SK-N-SH (cell line): ENCODE data around the gene CD300LB. TPM values are rescaled to one million over a fixed set of nuclear protein-coding genes. Genes with fewer than 3 reads are reported as not detected.

Source experiments
- CTCF ChIA-PET: fragments of 300-600, 350-600 bp; formaldehyde crosslinking; extraction: SDS; loops from one replicate; lab custom pipeline; 2021; lab: Yijun Ruan, JAX
- POLR2A ChIA-PET: fragments of 350-600 bp; sonication (Branson Sonifier 250); formaldehyde crosslinking; extraction: SDS; loops from one replicate; lab custom pipeline; 2020; ENCODE audit warnings: antibody characterized with exemption, inconsistent platforms; lab: Yijun Ruan, JAX
- DNase-seq: peaks from one replicate; pipeline ENCODE4 v3.0.0; 2012
- H2AFZ ChIP-seq: fragments of 200-600 bp; sonication (generic); 2 replicates; pipeline ENCODE4 v1.8.1; 2016; ENCODE audit warnings: antibody characterized with exemption, mild to moderate bottlenecking, low read depth
- H3F3A ChIP-seq: fragments of 200-600 bp; sonication (generic); replicated peaks from 2 replicates; pipeline ENCODE3; 2016; ENCODE audit warnings: antibody characterized with exemption, mild to moderate bottlenecking; ENCODE audit not compliant: insufficient read depth
- H3K27ac ChIP-seq, 2 experiments: fragments of 200-500 bp in 1 of 2; fragments of 200-600 bp in 1 of 2; sonication (Bioruptor generic) in 1 of 2; sonication (generic), shearing (Covaris generic) in 1 of 2; 2 replicates each; pipeline versions ENCODE4 v1.5.1 to v1.6.1; 2014 to 2016; ENCODE audit warnings: low read depth in 2 of 2, inconsistent platforms in 1 of 2, low read length in 1 of 2, mild to moderate bottlenecking in 1 of 2, mixed read lengths in 1 of 2
- H3K27me3 ChIP-seq: fragments of 200-600 bp; sonication (generic), shearing (Covaris generic); 2 replicates; pipeline ENCODE4 v1.6.1; 2016; ENCODE audit warnings: mixed run types; ENCODE audit not compliant: insufficient read depth
- H3K36me3 ChIP-seq, 2 experiments: fragments of 200-500 bp in 1 of 2; fragments of 200-600 bp in 1 of 2; sonication (Bioruptor generic) in 1 of 2; sonication (generic) in 1 of 2; replicated peaks in 1 of 2; 2 replicates each; pipeline versions ENCODE3 to v1.5.1; 2014 to 2016; ENCODE audit warnings: low read length in 1 of 2, mild to moderate bottlenecking in 1 of 2; ENCODE audit not compliant: insufficient read depth in 2 of 2, control insufficient read depth in 1 of 2
- H3K4me1 ChIP-seq, 2 experiments: fragments of 200-500 bp in 1 of 2; fragments of 200-600 bp in 1 of 2; sonication (Bioruptor generic) in 1 of 2; sonication (generic), shearing (Covaris generic) in 1 of 2; 2 replicates each; pipeline versions ENCODE4 v1.5.1 to v1.6.1; 2014 to 2016; ENCODE audit warnings: low read depth in 1 of 2, low read length in 1 of 2, mixed run types in 1 of 2; ENCODE audit not compliant: insufficient read depth in 2 of 2, control insufficient read depth in 1 of 2
- H3K4me2 ChIP-seq: fragments of 200-600 bp; sonication (generic), shearing (Covaris generic); 2 replicates; pipeline ENCODE4 v1.6.1; 2017; ENCODE audit warnings: mixed run types
- H3K4me3 ChIP-seq, 2 experiments: fragments of 200-500 bp in 1 of 2; fragments of 200-600 bp in 1 of 2; sonication (Bioruptor generic) in 1 of 2; sonication (generic), shearing (Covaris generic) in 1 of 2; 2 replicates each; pipeline versions ENCODE4 v1.5.1 to v1.8.1; 2014 to 2016; ENCODE audit warnings: low read depth in 2 of 2, inconsistent platforms in 1 of 2, low read length in 1 of 2, mild to moderate bottlenecking in 1 of 2, mixed read lengths in 1 of 2, moderate library complexity in 1 of 2
- H3K79me2 ChIP-seq: fragments of 200-600 bp; sonication (generic); 2 replicates; pipeline ENCODE4 v1.8.1; 2017; ENCODE audit warnings: mild to moderate bottlenecking; ENCODE audit not compliant: insufficient read depth
- H3K9ac ChIP-seq: fragments of 200-600 bp; sonication (generic); 2 replicates; pipeline ENCODE4 v1.6.1; 2017; ENCODE audit warnings: mixed run types
- H3K9me2 ChIP-seq: fragments of 200-600 bp; sonication (generic); 2 replicates; pipeline ENCODE4 v1.6.1; 2017; ENCODE audit warnings: mixed run types
- H3K9me3 ChIP-seq: fragments of 200-600 bp; sonication (generic); 2 replicates; pipeline ENCODE4 v1.6.1; 2017; ENCODE audit warnings: mixed run types, mild to moderate bottlenecking, moderate library complexity
- H4K20me1 ChIP-seq: fragments of 200-600 bp; sonication (generic); 2 replicates; pipeline ENCODE4 v1.6.1; 2017; ENCODE audit warnings: mild to moderate bottlenecking, mixed run types; ENCODE audit not compliant: insufficient read depth
- CHD2 ChIP-seq: fragments of 150-350 bp; IDR thresholded peaks from 2 replicates; pipeline ENCODE4 v1.6.1; 2018; ENCODE audit warnings: low read length; ENCODE audit not compliant: partially characterized antibody
- EP300 ChIP-seq, 2 experiments: IDR thresholded peaks; 2 replicates each; pipeline versions ENCODE4 v1.4.0 to v1.6.1; 2012; ENCODE audit warnings: borderline replicate concordance in 1 of 2, low read depth in 1 of 2, low read length in 1 of 2
- FOXJ3 ChIP-seq: sonication (generic); formaldehyde crosslinking; IDR thresholded peaks from 2 replicates; pipeline ENCODE4 v1.5.1; 2020; ENCODE audit warnings: mild to moderate bottlenecking, missing genetic modification reagents
- FOXM1 ChIP-seq: IDR thresholded peaks from 2 replicates; pipeline ENCODE4 v1.4.0; 2012; ENCODE audit warnings: low read depth, mild to moderate bottlenecking
- GATA2 ChIP-seq: sonication (generic); formaldehyde crosslinking; IDR thresholded peaks from 2 replicates; pipeline ENCODE4 v1.5.0; 2020; ENCODE audit warnings: mild to moderate bottlenecking, missing genetic modification reagents
- RFX5 ChIP-seq: IDR thresholded peaks from 2 replicates; pipeline ENCODE4 v1.6.1; 2012; ENCODE audit warnings: mild to moderate bottlenecking, improper control_type of control experiment, low read length
- SMC3 ChIP-seq: IDR thresholded peaks from 2 replicates; pipeline ENCODE4 v1.6.1; 2012; ENCODE audit warnings: low read depth, low read length, improper control_type of control experiment
- TCF12 ChIP-seq: IDR thresholded peaks from 2 replicates; pipeline ENCODE4 v1.4.0; 2012
- TEAD4 ChIP-seq: IDR thresholded peaks from 2 replicates; pipeline ENCODE4 v1.4.0; 2012; ENCODE audit warnings: mild to moderate bottlenecking, borderline replicate concordance; ENCODE audit not compliant: insufficient read depth
- YY1 ChIP-seq: IDR thresholded peaks from 2 replicates; pipeline ENCODE4 v1.4.0; 2012; ENCODE audit warnings: low read depth, mild to moderate bottlenecking
- WGBS: methylation state at CpG from one replicate; pipeline ENCODE4 v1.1.6; 2017; ENCODE audit warnings: low lambda C conversion rate; 5-methylcytosine and 5-hydroxymethylcytosine counted together
- polyA plus RNA-seq, 3 experiments: library from polyadenylated mRNA; depleted of rRNA; stranded (reverse); fragments of >200 nt; gene quantifications; 2 replicates each; pipeline ENCODE4 v1.2.3, GENCODE V29; 2012
- TF ChIP-seq, protein P1 (sequence below): IDR thresholded peaks from 2 replicates; pipeline ENCODE4 v1.6.1; 2012; ENCODE audit warnings: mild to moderate bottlenecking, low read depth, low read length, moderate library complexity

Gene CD300LB
- polyA plus RNA-seq, 1 of the 3 experiments (the other 2 are of a cell fraction), result not detected

GRCh38 chr17:74523308-74523707, 8.0 kb downstream of the CD300LB start:
- H3K36me3 ChIP-seq, result no peaks in the 10 kb centered on the region
- no peaks in the 10 kb centered on the region for H3K9me3 ChIP-seq
- no peaks in the 10 kb centered on the region for H3K9me2 ChIP-seq
- H2AFZ ChIP-seq, result no peak overlapping the region
- H3K4me2 ChIP-seq, result no peak overlapping the region
- ChIA-PET POLR2A (no interaction called here), CTCF (interaction anchor here (0.9 to 1.9 kb wide), 3 partner anchors 11 to 66 kb away, joined by 3 to 5 read pairs (median 4); no protein-coding TSS in a partner anchor)
- no peaks in the 10 kb centered on the region for H3F3A ChIP-seq
- no peaks in the 10 kb centered on the region for H3K27me3 ChIP-seq
- no peak for DNase-seq
- TF ChIP-seq RFX5 (no peak), CHD2 (no peak), GATA2 (CRISPR knock-in tag) (no peak), EP300 (IDR thresholded peaks at IDR 0.05; ENCODE audit: borderline replicate concordance in 1 of 2, low read depth in 1 of 2, low read length in 1 of 2) (no peak), TCF12 (no peak), TEAD4 (no peak), FOXM1 (no peak), YY1 (no peak), FOXJ3 (CRISPR knock-in tag) (no peak)
- TF ChIP-seq, protein P1, sequence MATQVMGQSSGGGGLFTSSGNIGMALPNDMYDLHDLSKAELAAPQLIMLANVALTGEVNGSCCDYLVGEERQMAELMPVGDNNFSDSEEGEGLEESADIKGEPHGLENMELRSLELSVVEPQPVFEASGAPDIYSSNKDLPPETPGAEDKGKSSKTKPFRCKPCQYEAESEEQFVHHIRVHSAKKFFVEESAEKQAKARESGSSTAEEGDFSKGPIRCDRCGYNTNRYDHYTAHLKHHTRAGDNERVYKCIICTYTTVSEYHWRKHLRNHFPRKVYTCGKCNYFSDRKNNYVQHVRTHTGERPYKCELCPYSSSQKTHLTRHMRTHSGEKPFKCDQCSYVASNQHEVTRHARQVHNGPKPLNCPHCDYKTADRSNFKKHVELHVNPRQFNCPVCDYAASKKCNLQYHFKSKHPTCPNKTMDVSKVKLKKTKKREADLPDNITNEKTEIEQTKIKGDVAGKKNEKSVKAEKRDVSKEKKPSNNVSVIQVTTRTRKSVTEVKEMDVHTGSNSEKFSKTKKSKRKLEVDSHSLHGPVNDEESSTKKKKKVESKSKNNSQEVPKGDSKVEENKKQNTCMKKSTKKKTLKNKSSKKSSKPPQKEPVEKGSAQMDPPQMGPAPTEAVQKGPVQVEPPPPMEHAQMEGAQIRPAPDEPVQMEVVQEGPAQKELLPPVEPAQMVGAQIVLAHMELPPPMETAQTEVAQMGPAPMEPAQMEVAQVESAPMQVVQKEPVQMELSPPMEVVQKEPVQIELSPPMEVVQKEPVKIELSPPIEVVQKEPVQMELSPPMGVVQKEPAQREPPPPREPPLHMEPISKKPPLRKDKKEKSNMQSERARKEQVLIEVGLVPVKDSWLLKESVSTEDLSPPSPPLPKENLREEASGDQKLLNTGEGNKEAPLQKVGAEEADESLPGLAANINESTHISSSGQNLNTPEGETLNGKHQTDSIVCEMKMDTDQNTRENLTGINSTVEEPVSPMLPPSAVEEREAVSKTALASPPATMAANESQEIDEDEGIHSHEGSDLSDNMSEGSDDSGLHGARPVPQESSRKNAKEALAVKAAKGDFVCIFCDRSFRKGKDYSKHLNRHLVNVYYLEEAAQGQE, result no peak
- H3K4me1 ChIP-seq, result no peaks in the 10 kb centered on the region
- H3K79me2 ChIP-seq, result no peaks in the 10 kb centered on the region
- H3K27ac ChIP-seq, result no peak overlapping the region
- H3K4me3 ChIP-seq, result no peak overlapping the region
- WGBS, result 4% methylated on average over 2 of the region's 3 CpGs
- no peak overlapping the region for H3K9ac ChIP-seq
- H4K20me1 ChIP-seq, result no peaks in the 10 kb centered on the region

DNA sequence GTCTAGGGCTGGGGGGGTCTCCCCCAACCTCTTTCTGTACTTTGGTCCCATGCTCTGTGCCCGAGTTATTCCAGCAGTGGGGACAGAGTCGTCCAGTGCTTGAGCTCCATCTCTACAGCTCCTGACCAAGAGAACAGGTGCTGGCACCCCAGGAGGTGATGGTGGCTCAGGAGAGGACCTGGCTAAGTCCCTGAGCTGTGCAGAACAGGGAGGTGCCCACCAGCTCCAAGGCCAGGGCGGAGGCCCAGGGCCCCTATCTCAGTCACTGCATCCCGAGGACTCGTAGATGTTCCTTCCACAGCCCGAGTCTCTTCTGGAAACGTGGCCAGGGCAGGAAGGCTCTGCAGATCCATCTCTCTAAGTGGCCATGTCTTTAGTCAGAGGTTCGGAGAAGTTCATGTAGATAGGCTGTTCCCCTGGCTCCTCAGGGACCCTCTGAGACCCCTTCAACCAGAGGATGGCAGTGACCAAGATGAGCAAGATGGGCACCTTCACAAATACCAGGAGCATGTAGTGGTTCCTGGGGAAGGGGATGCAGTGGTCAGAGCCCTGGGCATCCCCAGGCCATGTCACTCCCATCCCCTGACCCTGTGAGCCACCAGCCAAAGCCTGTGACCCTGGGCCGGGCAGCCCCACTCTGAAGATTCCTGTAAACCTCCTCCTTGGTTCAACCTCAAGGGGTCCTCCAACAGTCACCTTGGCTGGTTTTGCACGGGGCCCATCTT, 8.7 kb downstream of the CD300LB start:
- 8% methylated on average over 10 of the region's 10 CpGs for WGBS
- ChIA-PET POLR2A (no interaction called here), CTCF (interaction anchor here (1.0 to 1.9 kb wide), 3 partner anchors 44 to 135 kb away, joined by 3 to 5 read pairs (median 4); no protein-coding TSS in a partner anchor)
- Histone ChIP-seq H3K4me1 (no peaks in the 10 kb centered on the region), H3K27ac (no peak overlapping the region), H3K9me3 (no peaks in the 10 kb centered on the region), H3K27me3 (no peaks in the 10 kb centered on the region), H3K79me2 (no peaks in the 10 kb centered on the region), H3K9ac (no peak overlapping the region), H3K4me3 (no peak overlapping the region), H3K36me3 (no peaks in the 10 kb centered on the region), H3F3A (no peaks in the 10 kb centered on the region)
- TF ChIP-seq YY1 (no peak), SMC3 (no peak)
- TF ChIP-seq, all 33 proteins: peak for 0
- Histone ChIP-seq H2AFZ (no peak overlapping the region), H3K9me2 (no peaks in the 10 kb centered on the region), H4K20me1 (no peaks in the 10 kb centered on the region), H3K4me2 (no peak overlapping the region)
- no peak for DNase-seq
